ENCODE measurements around the gene CHIA.

DNA sequence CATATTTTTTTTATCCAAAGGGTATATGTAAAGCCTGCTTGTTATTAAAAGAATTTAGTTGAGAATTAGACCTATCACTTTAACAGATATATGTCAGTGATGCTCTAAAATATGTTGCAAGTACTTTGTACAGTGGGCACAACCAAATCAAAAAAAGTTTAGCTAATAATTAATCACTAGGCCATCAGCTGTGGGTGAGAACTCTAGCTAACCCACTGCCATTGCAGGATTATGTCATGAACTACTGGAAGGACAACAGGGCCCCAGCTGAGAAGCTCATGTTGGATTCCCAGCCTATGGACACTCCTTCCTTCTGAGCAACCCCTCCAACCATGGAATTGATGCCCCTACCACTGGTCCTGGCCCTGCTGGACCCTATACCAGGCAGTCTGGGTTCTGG, 6.8 kb upstream of the CHIA start:
- TF ChIP-seq, protein P1, sequence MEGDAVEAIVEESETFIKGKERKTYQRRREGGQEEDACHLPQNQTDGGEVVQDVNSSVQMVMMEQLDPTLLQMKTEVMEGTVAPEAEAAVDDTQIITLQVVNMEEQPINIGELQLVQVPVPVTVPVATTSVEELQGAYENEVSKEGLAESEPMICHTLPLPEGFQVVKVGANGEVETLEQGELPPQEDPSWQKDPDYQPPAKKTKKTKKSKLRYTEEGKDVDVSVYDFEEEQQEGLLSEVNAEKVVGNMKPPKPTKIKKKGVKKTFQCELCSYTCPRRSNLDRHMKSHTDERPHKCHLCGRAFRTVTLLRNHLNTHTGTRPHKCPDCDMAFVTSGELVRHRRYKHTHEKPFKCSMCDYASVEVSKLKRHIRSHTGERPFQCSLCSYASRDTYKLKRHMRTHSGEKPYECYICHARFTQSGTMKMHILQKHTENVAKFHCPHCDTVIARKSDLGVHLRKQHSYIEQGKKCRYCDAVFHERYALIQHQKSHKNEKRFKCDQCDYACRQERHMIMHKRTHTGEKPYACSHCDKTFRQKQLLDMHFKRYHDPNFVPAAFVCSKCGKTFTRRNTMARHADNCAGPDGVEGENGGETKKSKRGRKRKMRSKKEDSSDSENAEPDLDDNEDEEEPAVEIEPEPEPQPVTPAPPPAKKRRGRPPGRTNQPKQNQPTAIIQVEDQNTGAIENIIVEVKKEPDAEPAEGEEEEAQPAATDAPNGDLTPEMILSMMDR (IDR thresholded peaks at IDR 0.05; ENCODE audit: extremely low read depth in 1 of 2, insufficient read depth in 1 of 2, low read depth in 1 of 2, low read length in 2 of 2), result no peak
- TF ChIP-seq POLR2A (IDR thresholded peaks at IDR 0.05; ENCODE audit: low read depth, low read length), result no peak
- TF ChIP-seq, protein P2, sequence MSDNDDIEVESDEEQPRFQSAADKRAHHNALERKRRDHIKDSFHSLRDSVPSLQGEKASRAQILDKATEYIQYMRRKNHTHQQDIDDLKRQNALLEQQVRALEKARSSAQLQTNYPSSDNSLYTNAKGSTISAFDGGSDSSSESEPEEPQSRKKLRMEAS (IDR thresholded peaks at IDR 0.05; ENCODE audit: insufficient read depth, insufficient read length), result no peak
- TF ChIP-seq GATA2 (IDR thresholded peaks at IDR 0.05; ENCODE audit: insufficient read depth, insufficient read length, low read depth, low read length), result no peak
